GM06990 (cell line): ENCODE results near the gene BIRC6.

ENCODE experiments used
- DNase-seq: peaks from one replicate; pipeline ENCODE4 v3.0.0-alpha.2; 2011; ENCODE audit not compliant: insufficient read length; ENCODE audit errors: extremely low read depth
- H3K27me3 ChIP-seq: replicated peaks from 2 replicates; pipeline ENCODE4 v1.6.0; 2011; ENCODE audit warnings: low read length; ENCODE audit not compliant: control insufficient read depth, insufficient read depth
- H3K36me3 ChIP-seq: 2 replicates; pipeline ENCODE4 v1.5.1; 2011; ENCODE audit warnings: low read length; ENCODE audit not compliant: control insufficient read depth, insufficient read depth
- H3K4me3 ChIP-seq: replicated peaks from 2 replicates; pipeline ENCODE4 v1.5.1; 2011; ENCODE audit warnings: low read depth, mild to moderate bottlenecking, control low read depth, low read length
- CTCF ChIP-seq: IDR thresholded peaks from 2 replicates; pipeline ENCODE4 v1.5.1; 2011; ENCODE audit warnings: low read length, control low read depth, mild to moderate bottlenecking, inconsistent platforms; ENCODE audit not compliant: insufficient read depth, poor library complexity, severe bottlenecking

BIRC6 gene

GRCh38 chr2:32482471-32482870, 125.6 kb downstream of the BIRC6 start:
- no peak for DNase-seq
- no peak overlapping the region for H3K4me3 ChIP-seq
- TF ChIP-seq CTCF = no peak
- no peaks in the 10 kb centered on the region for H3K27me3 ChIP-seq
- peaks cover 2% of the 10 kb centered on the region for H3K36me3 ChIP-seq

- Histone ChIP-seq H3K36me3 (peaks cover 2% of the 10 kb centered on the region), H3K27me3 (no peaks in the 10 kb centered on the region), H3K4me3 (no peak overlapping the region)
- DNase-seq = no peak
- TF ChIP-seq CTCF = no peak
Observed at GRCh38 chr2:32484937-32485336, 128.1 kb downstream of the BIRC6 start.

GRCh38 chr2:32485399-32485798, 128.6 kb downstream of the BIRC6 start:
- DNase-seq = no peak
- Histone ChIP-seq H3K4me3 (no peak overlapping the region), H3K27me3 (no peaks in the 10 kb centered on the region), H3K36me3 (peaks cover 2% of the 10 kb centered on the region)
- TF ChIP-seq CTCF = no peak

- no peaks in the 10 kb centered on the region for H3K27me3 ChIP-seq
- no peak for TF ChIP-seq CTCF
- no peak for DNase-seq
- H3K36me3 ChIP-seq = no peaks in the 10 kb centered on the region; the same call in 1 of the 2 replicates
- H3K4me3 ChIP-seq = no peak overlapping the region
Observed at GRCh38 chr2:32489061-32489460, 132.2 kb downstream of the BIRC6 start.

GRCh38 chr2:32491346-32491745, 134.5 kb downstream of the BIRC6 start:
- no peak for DNase-seq
- no peak for TF ChIP-seq CTCF
- H3K36me3 ChIP-seq = no peaks in the 10 kb centered on the region; the same call in 1 of the 2 replicates
- no peaks in the 10 kb centered on the region for H3K27me3 ChIP-seq
- no peak overlapping the region for H3K4me3 ChIP-seq

- TF ChIP-seq CTCF = no peak
- Histone ChIP-seq H3K27me3 (no peaks in the 10 kb centered on the region), H3K4me3 (no peak overlapping the region), H3K36me3 (peaks cover 5% of the 10 kb centered on the region)
- DNase-seq = no peak
Observed at GRCh38 chr2:32495139-32495538, 138.3 kb downstream of the BIRC6 start.
